Esophagus muscularis mucosa (tissue), 4 donors: Measurements from ENCODE around the gene DDX4. TPM values are rescaled to one million over a fixed set of nuclear protein-coding genes. Genes with fewer than 3 reads are reported as not detected.
"Not testable (repeated sequence)": the region's sequence is repeated elsewhere in the genome, so short reads cannot be mapped to it uniquely, and the experiment has no call there.

Experiments used
- DNase-seq: peaks from one replicate; pipeline ENCODE4 v3.0.0-alpha.2; 2017; ENCODE audit errors: extremely low spot score
- H3K27ac ChIP-seq, 4 donors: fragments of 200-600 bp; sonication (generic); replicated peaks in 1 of 4; 1 replicate in 3 of 4; 2 replicates in 1 of 4; pipeline ENCODE4 v1.5.1; 2016 to 2019; ENCODE audit warnings: mild to moderate bottlenecking in 1 of 4
- H3K27me3 ChIP-seq, 4 donors: fragments of 200-600 bp; sonication (generic); one replicate each; pipeline versions ENCODE4 v1.5.1 to v1.6.0; 2016 to 2019
- H3K36me3 ChIP-seq, 4 donors: fragments of 200-600 bp; sonication (generic); one replicate each; pipeline ENCODE4 v1.5.1; 2016 to 2019
- H3K4me1 ChIP-seq, 4 donors: fragments of 200-600 bp; sonication (generic); one replicate each; pipeline ENCODE4 v1.5.1; 2016 to 2019
- H3K4me3 ChIP-seq, 4 donors: fragments of 200-600 bp; sonication (generic); 1 replicate in 2 of 4; 2 replicates in 2 of 4; pipeline ENCODE4 v1.5.1; 2016 to 2019; ENCODE audit warnings: mild to moderate bottlenecking in 4 of 4, moderate library complexity in 1 of 4
- H3K9me3 ChIP-seq, 4 donors: fragments of 200-600 bp; sonication (generic); 1 replicate in 3 of 4; 2 replicates in 1 of 4; pipeline ENCODE4 v1.5.1; 2016 to 2019
- EP300 ChIP-seq: sonication (generic); formaldehyde crosslinking; IDR thresholded peaks from one replicate; pipeline ENCODE4 v1.6.1; 2017; ENCODE audit warnings: antibody characterized with exemption
- POLR2A ChIP-seq: fragments of 450-650 bp; IDR thresholded peaks from one replicate; pipeline ENCODE4 v1.6.1; 2017; ENCODE audit warnings: antibody characterized with exemption, moderate library complexity, mild to moderate bottlenecking, low read depth
- POLR2AphosphoS5 ChIP-seq, 2 donors: sonication (generic); formaldehyde crosslinking; IDR thresholded peaks; one replicate each; pipeline ENCODE4 v1.6.1; 2017; ENCODE audit warnings: antibody characterized with exemption in 2 of 2
- WGBS: methylation state at CpG from one replicate; pipeline ENCODE4 v1.1.5; 2018; 5-methylcytosine and 5-hydroxymethylcytosine counted together
- intact Hi-C: fragments of 100-400 bp; cut with DNase I; formaldehyde crosslinking; loops from one replicate; pipeline ENCODE4 v1.15.1; 2023
- total RNA-seq, 4 donors: library from RNA; depleted of rRNA; stranded (reverse); fragments of >200 nt; gene quantifications; one replicate each; pipeline versions ENCODE4 v1.1.0 to v1.2.1, GENCODE V29; 2016
- TF ChIP-seq, protein P1 (sequence below), 3 experiments: fragments of 200-600 bp in 2 of 3; fragments of 450-650 bp in 1 of 3; sonication (generic) in 2 of 3; IDR thresholded peaks; one replicate each; pipeline ENCODE4 v1.5.1; 2017 to 2019; ENCODE audit warnings: antibody characterized with exemption in 3 of 3, mild to moderate bottlenecking in 2 of 3, moderate library complexity in 1 of 3

Gene DDX4
- total RNA-seq, 4 donors from 2014 or later = not detected

DNA sequence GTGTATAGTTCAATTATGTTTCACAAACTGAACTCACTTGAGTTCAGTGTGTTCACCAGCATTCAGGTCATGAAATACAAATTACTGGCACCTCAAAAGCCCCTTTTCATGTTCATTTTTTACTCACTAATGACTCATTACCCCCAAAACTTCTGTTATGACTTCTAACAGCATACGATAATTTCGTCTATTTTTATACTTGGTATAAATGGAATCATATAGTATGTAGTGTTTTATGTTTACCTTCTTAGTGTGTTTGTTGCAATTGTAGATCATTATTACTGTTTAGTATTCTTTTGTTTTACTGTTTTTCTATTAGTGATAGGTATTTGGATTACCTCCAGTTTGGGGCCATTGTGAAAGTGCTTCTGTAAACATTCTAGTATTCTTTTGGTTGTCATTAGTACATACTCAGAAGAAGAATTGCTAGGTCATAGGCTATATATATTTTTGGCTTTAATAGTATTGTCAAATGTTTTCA lies 33.4 kb downstream of the DDX4 start:
- no peak for TF ChIP-seq POLR2AphosphoS5 (IDR thresholded peaks at IDR 0.05)
- TF ChIP-seq POLR2A = no peak
- TF ChIP-seq EP300 = no peak
- TF ChIP-seq, protein P1, sequence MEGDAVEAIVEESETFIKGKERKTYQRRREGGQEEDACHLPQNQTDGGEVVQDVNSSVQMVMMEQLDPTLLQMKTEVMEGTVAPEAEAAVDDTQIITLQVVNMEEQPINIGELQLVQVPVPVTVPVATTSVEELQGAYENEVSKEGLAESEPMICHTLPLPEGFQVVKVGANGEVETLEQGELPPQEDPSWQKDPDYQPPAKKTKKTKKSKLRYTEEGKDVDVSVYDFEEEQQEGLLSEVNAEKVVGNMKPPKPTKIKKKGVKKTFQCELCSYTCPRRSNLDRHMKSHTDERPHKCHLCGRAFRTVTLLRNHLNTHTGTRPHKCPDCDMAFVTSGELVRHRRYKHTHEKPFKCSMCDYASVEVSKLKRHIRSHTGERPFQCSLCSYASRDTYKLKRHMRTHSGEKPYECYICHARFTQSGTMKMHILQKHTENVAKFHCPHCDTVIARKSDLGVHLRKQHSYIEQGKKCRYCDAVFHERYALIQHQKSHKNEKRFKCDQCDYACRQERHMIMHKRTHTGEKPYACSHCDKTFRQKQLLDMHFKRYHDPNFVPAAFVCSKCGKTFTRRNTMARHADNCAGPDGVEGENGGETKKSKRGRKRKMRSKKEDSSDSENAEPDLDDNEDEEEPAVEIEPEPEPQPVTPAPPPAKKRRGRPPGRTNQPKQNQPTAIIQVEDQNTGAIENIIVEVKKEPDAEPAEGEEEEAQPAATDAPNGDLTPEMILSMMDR (IDR thresholded peaks at IDR 0.05) = no peak
- 83% methylated on average over 2 of the region's 2 CpGs for WGBS

DNA sequence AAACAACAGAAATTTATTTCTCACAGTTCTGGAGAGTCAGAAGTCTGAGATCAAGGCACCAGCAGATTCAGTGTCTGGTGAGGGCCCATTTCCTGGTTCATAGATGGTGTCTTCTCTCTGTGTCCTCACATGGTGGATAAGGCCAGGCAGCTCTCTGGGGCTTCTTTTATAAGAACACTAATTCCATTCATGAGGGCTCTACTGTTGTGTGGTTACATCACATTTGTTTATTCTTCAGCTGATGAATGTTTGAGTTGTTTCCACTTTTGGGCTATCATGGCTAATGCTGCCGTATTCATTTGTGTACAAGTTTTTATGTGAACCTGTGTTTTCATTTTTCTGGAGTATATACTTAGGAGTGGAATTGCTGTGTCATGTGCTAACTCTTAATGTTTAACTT lies 35.2 kb downstream of the DDX4 start:
- Histone ChIP-seq H3K36me3 (no peaks in the 10 kb centered on the region), H3K27ac (no peak overlapping the region), H3K4me1 (no peaks in the 10 kb centered on the region), H3K9me3 (peaks cover 0 to 6% (median 0%) of the 10 kb centered on the region in 4 donors), H3K27me3 (no peaks in the 10 kb centered on the region), H3K4me3 (no peak overlapping the region)
- WGBS = 52% methylated on average over 1 of the region's 1 CpG
- no peak for DNase-seq
- intact Hi-C loops = no loop called here
- TF ChIP-seq POLR2AphosphoS5 (IDR thresholded peaks at IDR 0.05) (no peak), POLR2A (no peak)

More for the DNA sequence above, 33.4 kb downstream of the DDX4 start:
- Histone ChIP-seq H3K36me3 (no peaks in the 10 kb centered on the region), H3K4me1 (no peaks in the 10 kb centered on the region), H3K27ac (no peak overlapping the region), H3K27me3 (no peaks in the 10 kb centered on the region), H3K4me3 (no peak overlapping the region), H3K9me3 (peaks cover 0 to 6% (median 0%) of the 10 kb centered on the region in 4 donors)
- no peak for DNase-seq
- intact Hi-C loops = no loop called here

DNA sequence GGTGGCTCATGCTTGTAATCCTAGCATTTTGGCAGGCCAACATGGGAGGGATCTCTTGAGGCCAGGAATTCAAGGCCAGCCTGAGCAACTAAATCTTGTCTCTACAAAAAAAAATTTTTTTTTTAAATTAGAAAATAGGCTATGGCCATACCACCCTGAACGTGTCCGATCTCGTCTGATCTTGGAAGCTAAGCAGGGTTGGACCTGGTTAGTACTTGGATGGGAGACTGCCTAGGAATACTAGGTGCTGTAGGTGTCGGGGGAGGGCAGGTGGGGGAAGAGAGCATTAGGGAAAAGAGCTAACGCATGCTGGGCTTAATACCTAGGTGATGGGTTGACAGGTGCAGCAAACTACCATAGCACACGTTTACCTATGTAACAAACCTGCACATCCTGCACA lies 39.5 kb downstream of the DDX4 start:
- no peak for DNase-seq
- WGBS = 90% methylated on average over 6 of the region's 6 CpGs
- no peaks in the 10 kb centered on the region for H3K36me3 ChIP-seq

DNA sequence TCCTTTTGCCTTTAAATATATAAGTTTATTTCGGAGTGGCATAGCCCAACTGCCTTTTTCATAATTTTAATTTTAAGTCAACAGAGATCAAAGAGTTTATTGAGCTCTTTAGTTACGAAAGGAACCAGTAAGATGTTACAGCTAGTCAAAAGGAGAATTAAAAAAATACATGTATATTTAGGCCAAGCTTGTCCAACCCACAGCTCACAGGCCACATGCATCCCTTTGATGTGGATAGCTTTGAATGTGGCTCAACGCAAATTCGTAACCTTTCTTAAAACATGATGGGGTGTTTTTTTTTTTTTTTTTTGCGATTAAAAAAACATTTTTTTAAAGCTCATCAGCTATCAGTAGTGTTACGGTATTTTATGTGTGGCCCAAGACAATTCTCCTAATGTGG lies 63.1 kb downstream of the DDX4 start:
- no peak for DNase-seq
- Histone ChIP-seq H3K4me1 (no peaks in the 10 kb centered on the region), H3K9me3 (no peaks in the 10 kb centered on the region), H3K36me3 (no peaks in the 10 kb centered on the region), H3K27me3 (no peaks in the 10 kb centered on the region), H3K4me3 (no peak overlapping the region), H3K27ac (no peak overlapping the region)
- 93% methylated on average over 6 of the region's 6 CpGs for WGBS
- intact Hi-C loops = no loop called here
- TF ChIP-seq POLR2A (no peak), POLR2AphosphoS5 (IDR thresholded peaks at IDR 0.05) (no peak), EP300 (no peak)

More for the DNA sequence above, 39.5 kb downstream of the DDX4 start:
- TF ChIP-seq EP300 (no peak), POLR2AphosphoS5 (IDR thresholded peaks at IDR 0.05) (no peak), POLR2A (no peak)
- TF ChIP-seq, protein P1 (IDR thresholded peaks at IDR 0.05) = no peak
- H3K4me3 ChIP-seq = no peak overlapping the region
- H3K27me3 ChIP-seq = no peaks in the 10 kb centered on the region
- H3K27ac ChIP-seq = no peak overlapping the region
- no peaks in the 10 kb centered on the region for H3K4me1 ChIP-seq
- H3K9me3 ChIP-seq = no peaks in the 10 kb centered on the region
- intact Hi-C loops = no loop called here

DNA sequence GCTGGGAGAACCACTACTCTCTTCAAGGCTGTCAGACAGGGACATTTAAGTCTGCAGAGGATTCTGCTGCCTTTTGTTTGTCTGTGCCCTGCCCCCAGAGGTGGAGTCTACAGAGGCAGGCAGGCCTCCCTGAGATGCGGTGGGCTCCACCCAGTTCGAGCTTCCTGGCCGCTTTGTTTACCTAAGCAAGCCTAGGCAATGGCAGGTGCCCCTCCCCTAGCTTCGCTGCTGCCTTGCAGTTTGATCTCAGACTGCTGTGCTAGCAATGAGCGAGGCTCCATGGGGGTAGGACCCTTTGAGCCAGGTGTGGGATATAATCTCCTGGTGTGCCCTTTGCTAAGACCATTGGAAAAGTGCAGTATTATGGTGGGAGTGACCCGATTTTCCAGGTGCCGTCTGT lies 71.0 kb downstream of the DDX4 start:
- peaks cover 0 to 13% (median 7%) of the 10 kb centered on the region in 4 donors for H3K9me3 ChIP-seq
- H3K36me3 ChIP-seq, H3K4me3 ChIP-seq, H3K4me1 ChIP-seq, H3K27ac ChIP-seq, H3K27me3 ChIP-seq, DNase-seq, intact Hi-C loops: not testable (repeated sequence)
- WGBS = 85% methylated on average over 6 of the region's 7 CpGs

DNA sequence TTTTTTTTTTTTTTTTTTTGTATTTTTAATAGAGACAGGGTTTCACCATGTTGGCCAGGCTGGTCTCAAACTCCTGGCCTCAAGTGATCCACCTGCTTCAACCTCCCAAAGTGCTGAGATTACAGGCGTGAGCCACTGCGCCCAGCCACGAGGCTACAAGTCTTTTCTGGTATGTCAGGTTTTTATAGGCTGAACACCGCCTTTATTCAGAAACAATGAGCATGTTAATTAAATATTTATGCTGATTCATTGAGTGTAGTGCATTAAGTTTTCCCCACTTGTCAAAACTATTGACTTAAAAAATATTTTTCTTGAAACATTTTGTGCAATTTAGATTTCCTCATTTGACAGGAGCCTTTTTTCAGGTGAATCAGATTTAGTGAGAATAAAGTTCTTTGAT lies 78.1 kb downstream of the DDX4 start:
- H3K4me3 ChIP-seq, H3K36me3 ChIP-seq, DNase-seq, H3K9me3 ChIP-seq, H3K4me1 ChIP-seq, H3K27me3 ChIP-seq, H3K27ac ChIP-seq, intact Hi-C loops: not testable (repeated sequence)
- 73% methylated on average over 4 of the region's 4 CpGs for WGBS

DNA sequence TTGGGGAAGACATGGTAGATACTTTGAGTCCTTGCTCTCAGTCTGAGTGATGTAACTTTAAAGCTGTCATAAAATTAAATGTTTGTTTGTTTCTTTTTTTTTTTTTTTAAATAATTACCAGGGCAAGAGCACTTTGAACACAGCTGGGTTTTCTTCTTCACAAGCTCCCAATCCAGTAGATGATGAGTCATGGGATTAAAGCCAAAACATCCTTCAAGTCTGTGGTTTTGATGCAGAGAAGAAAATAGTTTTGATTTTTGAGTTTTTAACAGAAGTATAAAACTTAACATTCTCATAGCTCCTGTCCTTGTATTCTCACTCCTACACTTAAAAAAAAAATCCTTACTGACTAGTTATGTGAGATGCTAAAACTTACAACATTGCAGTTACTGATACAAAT lies 78.5 kb downstream of the DDX4 start:
- intact Hi-C loops = no loop called here
- no peaks in the 10 kb centered on the region for H3K4me1 ChIP-seq
- no peak for DNase-seq
- no peaks in the 10 kb centered on the region for H3K36me3 ChIP-seq
- peaks cover 0 to 12% (median 0%) of the 10 kb centered on the region in 4 donors for H3K27me3 ChIP-seq
- no peak overlapping the region for H3K4me3 ChIP-seq
- H3K27ac ChIP-seq = no peak overlapping the region
- no peaks in the 10 kb centered on the region for H3K9me3 ChIP-seq
- TF ChIP-seq POLR2AphosphoS5 (IDR thresholded peaks at IDR 0.05) = no peak
